Measurements from ENCODE around the gene PDXP. TPM values are rescaled to one million over a fixed set of nuclear protein-coding genes. Genes with fewer than 3 reads are reported as not detected.

Gene PDXP
- total and polyA plus RNA-seq, 5 donors: 18.6 to 21.7 (median 21.0) TPM

GRCh38 chr22:37675930-37676735 is 17.6 kb downstream of the PDXP start:
- H3K27me3 ChIP-seq (ENCODE audit: control insufficient read depth, insufficient read depth): no peaks in the 10 kb centered on the region
- DNase-seq (peak; percentile 58 to 82 (median 79)), ATAC-seq (peak; percentile 3 to 18)
- WGBS: 5% methylated on average over 17 of the region's 17 CpGs
- intact Hi-C loops (cut with DNase I): no loop called here
- H3K27ac ChIP-seq (ENCODE audit: low read length): peak overlapping the region; percentile 98
- H3K4me1 ChIP-seq (ENCODE audit: control insufficient read depth, insufficient read depth, low read length): peaks cover 4% of the 10 kb centered on the region
- H3K9me3 ChIP-seq (ENCODE audit: control insufficient read depth, low read length): no peaks in the 10 kb centered on the region
- H3K4me3 ChIP-seq (ENCODE audit: low read length): peak overlapping the region; percentile 91

- peak overlapping the region; percentile 91 for H3K4me3 ChIP-seq (ENCODE audit: low read length)
- peaks cover 4% of the 10 kb centered on the region for H3K4me1 ChIP-seq (ENCODE audit: control insufficient read depth, insufficient read depth, low read length)
- no peaks in the 10 kb centered on the region for H3K9me3 ChIP-seq (ENCODE audit: control insufficient read depth, low read length)
- peak overlapping the region; percentile 98 for H3K27ac ChIP-seq (ENCODE audit: low read length)
- ATAC-seq (peak; percentile 22 to 62), DNase-seq (peak; percentile 86 to 93 (median 91))
- no peaks in the 10 kb centered on the region for H3K27me3 ChIP-seq (ENCODE audit: control insufficient read depth, insufficient read depth)
- 1% methylated on average over 42 of the region's 42 CpGs for WGBS
- intact Hi-C loops (cut with DNase I): no loop called here
Measured at GRCh38 chr22:37676736-37677492, 18.4 kb downstream of the PDXP start.

GRCh38 chr22:37677493-37677974 is 19.0 kb downstream of the PDXP start:
- ATAC-seq: no peak
- intact Hi-C loops (cut with DNase I): no loop called here
- H3K4me3 ChIP-seq (ENCODE audit: low read length): peak overlapping the region; percentile 91
- no peaks in the 10 kb centered on the region for H3K9me3 ChIP-seq (ENCODE audit: control insufficient read depth, low read length)
- DNase-seq: peak in 1 of 3 donors; percentile 64
- peak overlapping the region; percentile 98 for H3K27ac ChIP-seq (ENCODE audit: low read length)
- peaks cover 4% of the 10 kb centered on the region for H3K4me1 ChIP-seq (ENCODE audit: control insufficient read depth, insufficient read depth, low read length)
- H3K27me3 ChIP-seq (ENCODE audit: control insufficient read depth, insufficient read depth): no peaks in the 10 kb centered on the region
- WGBS: 54% methylated on average over 15 of the region's 15 CpGs

- no peaks in the 10 kb centered on the region for H3K9me3 ChIP-seq (ENCODE audit: control insufficient read depth, low read length)
- no peak overlapping the region for H3K27ac ChIP-seq (ENCODE audit: low read length)
- no peak for DNase-seq
- WGBS: 57% methylated on average over 18 of the region's 18 CpGs
- H3K4me3 ChIP-seq (ENCODE audit: low read length): no peak overlapping the region
- H3K4me1 ChIP-seq (ENCODE audit: control insufficient read depth, insufficient read depth, low read length): peaks cover 4% of the 10 kb centered on the region
- intact Hi-C loops (cut with DNase I): no loop called here
- ATAC-seq: no peak
- no peaks in the 10 kb centered on the region for H3K27me3 ChIP-seq (ENCODE audit: control insufficient read depth, insufficient read depth)
Measured at GRCh38 chr22:37678372-37678771, 19.8 kb downstream of the PDXP start.

- peaks cover 2% of the 10 kb centered on the region for H3K4me1 ChIP-seq (ENCODE audit: control insufficient read depth, insufficient read depth, low read length)
- intact Hi-C loops (cut with DNase I): loop anchor here in 3 of 4 donors (5.0 to 10.0 kb wide), 3 partner anchors 32 to 55 kb away; no protein-coding TSS in a partner anchor
- 73% methylated on average over 8 of the region's 8 CpGs for WGBS
- H3K27ac ChIP-seq (ENCODE audit: low read length): no peak overlapping the region
- H3K27me3 ChIP-seq (ENCODE audit: control insufficient read depth, insufficient read depth): no peaks in the 10 kb centered on the region
- no peak for DNase-seq
- no peak overlapping the region for H3K4me3 ChIP-seq (ENCODE audit: low read length)
- no peaks in the 10 kb centered on the region for H3K9me3 ChIP-seq (ENCODE audit: control insufficient read depth, low read length)
- no peak for ATAC-seq
Measured at GRCh38 chr22:37679670-37680069, 21.1 kb downstream of the PDXP start.

- Histone ChIP-seq H3K9me3 (ENCODE audit: control insufficient read depth, low read length) (no peaks in the 10 kb centered on the region), H3K27me3 (ENCODE audit: control insufficient read depth, insufficient read depth) (no peaks in the 10 kb centered on the region), H3K4me1 (ENCODE audit: control insufficient read depth, insufficient read depth, low read length) (peaks cover 2% of the 10 kb centered on the region), H3K4me3 (ENCODE audit: low read length) (no peak overlapping the region), H3K27ac (ENCODE audit: low read length) (no peak overlapping the region)
- 68% methylated on average over 7 of the region's 7 CpGs for WGBS
- intact Hi-C loops (cut with DNase I): loop anchor here in 3 of 4 donors (5.0 to 10.0 kb wide), 3 partner anchors 33 to 56 kb away; no protein-coding TSS in a partner anchor
- ATAC-seq (no peak), DNase-seq (no peak)
Measured at GRCh38 chr22:37680191-37680851, 21.8 kb downstream of the PDXP start.

GRCh38 chr22:37681001-37681424 is 22.5 kb downstream of the PDXP start:
- Histone ChIP-seq H3K27me3 (ENCODE audit: control insufficient read depth, insufficient read depth) (no peaks in the 10 kb centered on the region), H3K4me1 (ENCODE audit: control insufficient read depth, insufficient read depth, low read length) (peaks cover 2% of the 10 kb centered on the region), H3K27ac (ENCODE audit: low read length) (no peak overlapping the region), H3K4me3 (ENCODE audit: low read length) (no peak overlapping the region), H3K9me3 (ENCODE audit: control insufficient read depth, low read length) (no peaks in the 10 kb centered on the region)
- no peak for DNase-seq
- no peak for ATAC-seq
- WGBS: 81% methylated on average over 2 of the region's 2 CpGs
- intact Hi-C loops (cut with DNase I): loop anchor here in 3 of 4 donors (5.0 to 10.0 kb wide), 3 partner anchors 34 to 56 kb away; no protein-coding TSS in a partner anchor

- ATAC-seq (peak; percentile 39 to 54), DNase-seq (peak; percentile 73 to 87 (median 84))
- Histone ChIP-seq H3K27me3 (ENCODE audit: control insufficient read depth, insufficient read depth) (no peaks in the 10 kb centered on the region), H3K27ac (ENCODE audit: low read length) (no peak overlapping the region), H3K4me1 (ENCODE audit: control insufficient read depth, insufficient read depth, low read length) (peaks cover 2% of the 10 kb centered on the region), H3K9me3 (ENCODE audit: control insufficient read depth, low read length) (no peaks in the 10 kb centered on the region), H3K4me3 (ENCODE audit: low read length) (no peak overlapping the region)
- intact Hi-C loops (cut with DNase I): loop anchor here in 3 of 4 donors (5.0 to 10.0 kb wide), 3 partner anchors 34 to 57 kb away; no protein-coding TSS in a partner anchor
- WGBS: 26% methylated on average over 6 of the region's 6 CpGs
Measured at GRCh38 chr22:37681556-37682049, 23.1 kb downstream of the PDXP start.

GRCh38 chr22:37684803-37685615 is 26.5 kb downstream of the PDXP start:
- ATAC-seq (no peak), DNase-seq (no peak)
- Histone ChIP-seq H3K9me3 (ENCODE audit: control insufficient read depth, low read length) (no peaks in the 10 kb centered on the region), H3K4me1 (ENCODE audit: control insufficient read depth, insufficient read depth, low read length) (peaks cover 2% of the 10 kb centered on the region), H3K4me3 (ENCODE audit: low read length) (no peak overlapping the region), H3K27ac (ENCODE audit: low read length) (no peak overlapping the region), H3K27me3 (ENCODE audit: control insufficient read depth, insufficient read depth) (no peaks in the 10 kb centered on the region)
- intact Hi-C loops (cut with DNase I): loop anchor here in 3 of 4 donors (5.0 to 10.0 kb wide), 3 partner anchors 38 to 60 kb away; no protein-coding TSS in a partner anchor
- 81% methylated on average over 16 of the region's 16 CpGs for WGBS
